Measurements from ENCODE around the gene AIG1. TPM values are rescaled to one million over a fixed set of nuclear protein-coding genes. Genes with fewer than 3 reads are reported as not detected.

Gene AIG1
- total RNA-seq, 2 experiments from 2014 or later = 11.7 to 12.1 TPM

- no peak for DNase-seq
- Mint-ChIP-seq H3K27me3 (no peaks in the 10 kb centered on the region), H3K4me1 (no peaks in the 10 kb centered on the region), H3K9me3 (no peaks in the 10 kb centered on the region), H3K27ac (no peak overlapping the region), H3K36me3 (ENCODE audit: low read depth) (peaks cover 2% of the 10 kb centered on the region), H3K4me3 (no peak overlapping the region)
- POLR2A ChIA-PET = no interaction called here
- CTCF ChIA-PET = no interaction called here
Observed at GRCh38 chr6:143110572-143110971, 49.9 kb downstream of the AIG1 start.

GRCh38 chr6:143110996-143111395 lies 50.3 kb downstream of the AIG1 start:
- DNase-seq = no peak
- Mint-ChIP-seq H3K9me3 (no peaks in the 10 kb centered on the region), H3K27me3 (no peaks in the 10 kb centered on the region), H3K4me3 (no peak overlapping the region), H3K27ac (no peak overlapping the region), H3K36me3 (ENCODE audit: low read depth) (peaks cover 2% of the 10 kb centered on the region), H3K4me1 (no peaks in the 10 kb centered on the region)
- POLR2A ChIA-PET = no interaction called here
- CTCF ChIA-PET = no interaction called here

GRCh38 chr6:143111443-143111842 lies 50.8 kb downstream of the AIG1 start:
- Mint-ChIP-seq H3K9me3 (no peaks in the 10 kb centered on the region), H3K27ac (no peak overlapping the region), H3K4me3 (no peak overlapping the region), H3K36me3 (ENCODE audit: low read depth) (peaks cover 2% of the 10 kb centered on the region), H3K27me3 (no peaks in the 10 kb centered on the region), H3K4me1 (no peaks in the 10 kb centered on the region)
- POLR2A ChIA-PET = no interaction called here
- CTCF ChIA-PET = no interaction called here
- DNase-seq = no peak

GRCh38 chr6:143112084-143112768 lies 51.5 kb downstream of the AIG1 start:
- peaks cover 2% of the 10 kb centered on the region for H3K36me3 Mint-ChIP-seq (ENCODE audit: low read depth)

GRCh38 chr6:143112837-143113236 lies 52.1 kb downstream of the AIG1 start:
- Mint-ChIP-seq H3K27me3 (no peaks in the 10 kb centered on the region), H3K4me1 (no peaks in the 10 kb centered on the region), H3K9me3 (no peaks in the 10 kb centered on the region), H3K36me3 (ENCODE audit: low read depth) (peaks cover 2% of the 10 kb centered on the region), H3K27ac (no peak overlapping the region), H3K4me3 (no peak overlapping the region)
- DNase-seq = no peak
- ChIA-PET CTCF (no interaction called here), POLR2A (no interaction called here)

More at GRCh38 chr6:143112084-143112768, 51.5 kb downstream of the AIG1 start:
- ChIA-PET POLR2A (no interaction called here), CTCF (no interaction called here)
- Mint-ChIP-seq H3K4me3 (no peak overlapping the region), H3K9me3 (no peaks in the 10 kb centered on the region), H3K27ac (no peak overlapping the region), H3K27me3 (no peaks in the 10 kb centered on the region), H3K4me1 (no peaks in the 10 kb centered on the region)
- no peak for DNase-seq

GRCh38 chr6:143115728-143116127 lies 55.0 kb downstream of the AIG1 start:
- H3K9me3 Mint-ChIP-seq = no peaks in the 10 kb centered on the region
- H3K4me3 Mint-ChIP-seq = no peak overlapping the region
- H3K36me3 Mint-ChIP-seq (ENCODE audit: low read depth) = no peaks in the 10 kb centered on the region
- no peaks in the 10 kb centered on the region for H3K4me1 Mint-ChIP-seq
- POLR2A ChIA-PET = no interaction called here
- CTCF ChIA-PET = no interaction called here
- DNase-seq = no peak
- H3K27ac Mint-ChIP-seq = no peak overlapping the region
- no peaks in the 10 kb centered on the region for H3K27me3 Mint-ChIP-seq

GRCh38 chr6:143117108-143117507 lies 56.4 kb downstream of the AIG1 start:
- no peaks in the 10 kb centered on the region for H3K4me1 Mint-ChIP-seq
- peaks cover 1% of the 10 kb centered on the region for H3K36me3 Mint-ChIP-seq (ENCODE audit: low read depth)
- CTCF ChIA-PET = no interaction called here
- no peak overlapping the region for H3K4me3 Mint-ChIP-seq
- no peaks in the 10 kb centered on the region for H3K27me3 Mint-ChIP-seq
- H3K9me3 Mint-ChIP-seq = no peaks in the 10 kb centered on the region
- no peak for DNase-seq
- H3K27ac Mint-ChIP-seq = no peak overlapping the region
- POLR2A ChIA-PET = no interaction called here

- Mint-ChIP-seq H3K27ac (no peak overlapping the region), H3K27me3 (no peaks in the 10 kb centered on the region), H3K4me3 (no peak overlapping the region), H3K4me1 (no peaks in the 10 kb centered on the region), H3K36me3 (ENCODE audit: low read depth) (peaks cover 1% of the 10 kb centered on the region), H3K9me3 (no peaks in the 10 kb centered on the region)
- ChIA-PET POLR2A (no interaction called here), CTCF (no interaction called here)
- DNase-seq = no peak
Observed at GRCh38 chr6:143119260-143119659, 58.6 kb downstream of the AIG1 start.

GRCh38 chr6:143123081-143123480 lies 62.4 kb downstream of the AIG1 start:
- Mint-ChIP-seq H3K27ac (no peak overlapping the region), H3K9me3 (peaks cover 1% of the 10 kb centered on the region), H3K4me1 (peaks cover 4% of the 10 kb centered on the region), H3K36me3 (ENCODE audit: low read depth) (peaks cover 2% of the 10 kb centered on the region), H3K4me3 (no peak overlapping the region), H3K27me3 (no peaks in the 10 kb centered on the region)
- DNase-seq = no peak
- ChIA-PET POLR2A (no interaction called here), CTCF (no interaction called here)

- H3K27ac Mint-ChIP-seq = no peak overlapping the region
- no peak overlapping the region for H3K4me3 Mint-ChIP-seq
- ChIA-PET POLR2A (no interaction called here), CTCF (no interaction called here)
- DNase-seq = no peak
- H3K4me1 Mint-ChIP-seq = peaks cover 4% of the 10 kb centered on the region
- no peaks in the 10 kb centered on the region for H3K27me3 Mint-ChIP-seq
- peaks cover 5% of the 10 kb centered on the region for H3K36me3 Mint-ChIP-seq (ENCODE audit: low read depth)
- peaks cover 5% of the 10 kb centered on the region for H3K9me3 Mint-ChIP-seq
Observed at GRCh38 chr6:143123941-143124340, 63.3 kb downstream of the AIG1 start.

GRCh38 chr6:143125455-143125854 lies 64.8 kb downstream of the AIG1 start:
- peaks cover 4% of the 10 kb centered on the region for H3K4me1 Mint-ChIP-seq
- ChIA-PET CTCF (no interaction called here), POLR2A (no interaction called here)
- no peak overlapping the region for H3K4me3 Mint-ChIP-seq
- H3K9me3 Mint-ChIP-seq = peaks cover 7% of the 10 kb centered on the region
- no peak for DNase-seq
- no peak overlapping the region for H3K27ac Mint-ChIP-seq
- no peaks in the 10 kb centered on the region for H3K27me3 Mint-ChIP-seq
- peaks cover 7% of the 10 kb centered on the region for H3K36me3 Mint-ChIP-seq (ENCODE audit: low read depth)

GRCh38 chr6:143125864-143126573 lies 65.3 kb downstream of the AIG1 start:
- Mint-ChIP-seq H3K27ac (no peak overlapping the region), H3K36me3 (ENCODE audit: low read depth) (peaks cover 11% of the 10 kb centered on the region), H3K9me3 (peaks cover 12% of the 10 kb centered on the region), H3K4me3 (no peak overlapping the region), H3K27me3 (no peaks in the 10 kb centered on the region), H3K4me1 (peaks cover 4% of the 10 kb centered on the region)
- ChIA-PET CTCF (no interaction called here), POLR2A (no interaction called here)
- no peak for DNase-seq

- Mint-ChIP-seq H3K4me3 (no peak overlapping the region), H3K9me3 (peaks cover 17% of the 10 kb centered on the region), H3K36me3 (ENCODE audit: low read depth) (peaks cover 12% of the 10 kb centered on the region), H3K27me3 (no peaks in the 10 kb centered on the region), H3K4me1 (peaks cover 4% of the 10 kb centered on the region), H3K27ac (no peak overlapping the region)
- no peak for DNase-seq
- ChIA-PET POLR2A (no interaction called here), CTCF (no interaction called here)
Observed at GRCh38 chr6:143126574-143126941, 65.9 kb downstream of the AIG1 start.
